ENCODE results near the gene MBNL2. TPM values are rescaled to one million over a fixed set of nuclear protein-coding genes. Genes with fewer than 3 reads are reported as not detected.

Gene MBNL2
- total and polyA plus RNA-seq, 4 donors, result 26.9 to 101 (median 48.4) TPM

GRCh38 chr13:97325738-97326137 is 103.6 kb downstream of the MBNL2 start:
- no peak overlapping the region for H3K27ac ChIP-seq (ENCODE audit: low read depth, low read length)
- H3K36me3 ChIP-seq (ENCODE audit: control insufficient read depth, insufficient read depth, low read length), result no peaks in the 10 kb centered on the region
- peaks cover 5% of the 10 kb centered on the region for H3K4me1 ChIP-seq (ENCODE audit: control insufficient read depth, insufficient read depth, low read length)
- no peak overlapping the region for H3K4me3 ChIP-seq (ENCODE audit: low read depth, low read length)
- no peak for DNase-seq (ENCODE audit: low read depth in 4 of 6, low spot score in 6 of 6)
- no peaks in the 10 kb centered on the region for H3K27me3 ChIP-seq (ENCODE audit: control insufficient read depth, insufficient read depth, low read length)
- no peaks in the 10 kb centered on the region for H3K9me3 ChIP-seq (ENCODE audit: control insufficient read depth, insufficient read depth, low read length)

GRCh38 chr13:97327086-97327485 is 105.0 kb downstream of the MBNL2 start:
- no peak overlapping the region for H3K4me3 ChIP-seq (ENCODE audit: low read depth, low read length)
- no peak overlapping the region for H3K27ac ChIP-seq (ENCODE audit: low read depth, low read length)
- WGBS (ENCODE audit: insufficient coverage), result 83% methylated on average over 1 of the region's 6 CpGs
- no peaks in the 10 kb centered on the region for H3K36me3 ChIP-seq (ENCODE audit: control insufficient read depth, insufficient read depth, low read length)
- no peaks in the 10 kb centered on the region for H3K9me3 ChIP-seq (ENCODE audit: control insufficient read depth, insufficient read depth, low read length)
- DNase-seq (ENCODE audit: low read depth in 4 of 6, low spot score in 6 of 6), result peak in 1 of 6 donors; percentile 49
- peaks cover 5% of the 10 kb centered on the region for H3K4me1 ChIP-seq (ENCODE audit: control insufficient read depth, insufficient read depth, low read length)
- H3K27me3 ChIP-seq (ENCODE audit: control insufficient read depth, insufficient read depth, low read length), result no peaks in the 10 kb centered on the region

- Histone ChIP-seq H3K4me1 (ENCODE audit: control insufficient read depth, insufficient read depth, low read length) (peaks cover 5% of the 10 kb centered on the region), H3K4me3 (ENCODE audit: low read depth, low read length) (no peak overlapping the region), H3K36me3 (ENCODE audit: control insufficient read depth, insufficient read depth, low read length) (no peaks in the 10 kb centered on the region), H3K9me3 (ENCODE audit: control insufficient read depth, insufficient read depth, low read length) (no peaks in the 10 kb centered on the region), H3K27ac (ENCODE audit: low read depth, low read length) (no peak overlapping the region), H3K27me3 (ENCODE audit: control insufficient read depth, insufficient read depth, low read length) (no peaks in the 10 kb centered on the region)
- DNase-seq (ENCODE audit: low read depth in 4 of 6, low spot score in 6 of 6), result no peak
- WGBS (ENCODE audit: insufficient coverage), result 71% methylated on average over 3 of the region's 4 CpGs
Measured at GRCh38 chr13:97327506-97328221, 105.5 kb downstream of the MBNL2 start.

GRCh38 chr13:97328222-97328790 is 106.2 kb downstream of the MBNL2 start:
- DNase-seq (ENCODE audit: low read depth in 4 of 6, low spot score in 6 of 6), result peak in 1 of 6 donors; percentile 27
- H3K4me1 ChIP-seq (ENCODE audit: control insufficient read depth, insufficient read depth, low read length), result peaks cover 5% of the 10 kb centered on the region
- no peaks in the 10 kb centered on the region for H3K36me3 ChIP-seq (ENCODE audit: control insufficient read depth, insufficient read depth, low read length)
- no peaks in the 10 kb centered on the region for H3K27me3 ChIP-seq (ENCODE audit: control insufficient read depth, insufficient read depth, low read length)
- no peaks in the 10 kb centered on the region for H3K9me3 ChIP-seq (ENCODE audit: control insufficient read depth, insufficient read depth, low read length)
- no peak overlapping the region for H3K4me3 ChIP-seq (ENCODE audit: low read depth, low read length)
- peak overlapping the region; percentile 41 for H3K27ac ChIP-seq (ENCODE audit: low read depth, low read length)
- WGBS (ENCODE audit: insufficient coverage), result 67% methylated on average over 9 of the region's 12 CpGs

GRCh38 chr13:97329331-97329730 is 107.2 kb downstream of the MBNL2 start:
- WGBS (ENCODE audit: insufficient coverage), result 71% methylated on average over 2 of the region's 4 CpGs
- no peaks in the 10 kb centered on the region for H3K36me3 ChIP-seq (ENCODE audit: control insufficient read depth, insufficient read depth, low read length)
- no peak overlapping the region for H3K27ac ChIP-seq (ENCODE audit: low read depth, low read length)
- no peak overlapping the region for H3K4me3 ChIP-seq (ENCODE audit: low read depth, low read length)
- DNase-seq (ENCODE audit: low read depth in 4 of 6, low spot score in 6 of 6), result no peak
- H3K9me3 ChIP-seq (ENCODE audit: control insufficient read depth, insufficient read depth, low read length), result no peaks in the 10 kb centered on the region
- H3K4me1 ChIP-seq (ENCODE audit: control insufficient read depth, insufficient read depth, low read length), result peaks cover 5% of the 10 kb centered on the region
- H3K27me3 ChIP-seq (ENCODE audit: control insufficient read depth, insufficient read depth, low read length), result no peaks in the 10 kb centered on the region

GRCh38 chr13:97330448-97330847 is 108.3 kb downstream of the MBNL2 start:
- DNase-seq (ENCODE audit: low read depth in 4 of 6, low spot score in 6 of 6), result no peak
- WGBS (ENCODE audit: insufficient coverage), result 92% methylated on average over 2 of the region's 2 CpGs
- no peaks in the 10 kb centered on the region for H3K9me3 ChIP-seq (ENCODE audit: control insufficient read depth, insufficient read depth, low read length)
- H3K27me3 ChIP-seq (ENCODE audit: control insufficient read depth, insufficient read depth, low read length), result no peaks in the 10 kb centered on the region
- H3K36me3 ChIP-seq (ENCODE audit: control insufficient read depth, insufficient read depth, low read length), result no peaks in the 10 kb centered on the region
- H3K27ac ChIP-seq (ENCODE audit: low read depth, low read length), result no peak overlapping the region
- H3K4me3 ChIP-seq (ENCODE audit: low read depth, low read length), result no peak overlapping the region
- peaks cover 5% of the 10 kb centered on the region for H3K4me1 ChIP-seq (ENCODE audit: control insufficient read depth, insufficient read depth, low read length)

- H3K4me1 ChIP-seq (ENCODE audit: control insufficient read depth, insufficient read depth, low read length), result peaks cover 5% of the 10 kb centered on the region
- no peaks in the 10 kb centered on the region for H3K36me3 ChIP-seq (ENCODE audit: control insufficient read depth, insufficient read depth, low read length)
- no peak overlapping the region for H3K27ac ChIP-seq (ENCODE audit: low read depth, low read length)
- WGBS (ENCODE audit: insufficient coverage), result 88% methylated on average over 3 of the region's 4 CpGs
- no peak for DNase-seq (ENCODE audit: low read depth in 4 of 6, low spot score in 6 of 6)
- no peaks in the 10 kb centered on the region for H3K27me3 ChIP-seq (ENCODE audit: control insufficient read depth, insufficient read depth, low read length)
- H3K9me3 ChIP-seq (ENCODE audit: control insufficient read depth, insufficient read depth, low read length), result no peaks in the 10 kb centered on the region
- no peak overlapping the region for H3K4me3 ChIP-seq (ENCODE audit: low read depth, low read length)
Measured at GRCh38 chr13:97332742-97333141, 110.6 kb downstream of the MBNL2 start.

GRCh38 chr13:97333983-97334382 is 111.8 kb downstream of the MBNL2 start:
- Histone ChIP-seq H3K9me3 (ENCODE audit: control insufficient read depth, insufficient read depth, low read length) (no peaks in the 10 kb centered on the region), H3K36me3 (ENCODE audit: control insufficient read depth, insufficient read depth, low read length) (no peaks in the 10 kb centered on the region), H3K4me3 (ENCODE audit: low read depth, low read length) (no peak overlapping the region), H3K4me1 (ENCODE audit: control insufficient read depth, insufficient read depth, low read length) (peaks cover 7% of the 10 kb centered on the region), H3K27me3 (ENCODE audit: control insufficient read depth, insufficient read depth, low read length) (no peaks in the 10 kb centered on the region), H3K27ac (ENCODE audit: low read depth, low read length) (no peak overlapping the region)
- WGBS (ENCODE audit: insufficient coverage), result no CpG with 5 or more reads among the region's 6 CpGs
- DNase-seq (ENCODE audit: low read depth in 4 of 6, low spot score in 6 of 6), result no peak

GRCh38 chr13:97334690-97335089 is 112.6 kb downstream of the MBNL2 start:
- H3K27ac ChIP-seq (ENCODE audit: low read depth, low read length), result no peak overlapping the region
- no peak for DNase-seq (ENCODE audit: low read depth in 4 of 6, low spot score in 6 of 6)

GRCh38 chr13:97335488-97336134 is 113.5 kb downstream of the MBNL2 start:
- no peak for DNase-seq (ENCODE audit: low read depth in 4 of 6, low spot score in 6 of 6)
- no peaks in the 10 kb centered on the region for H3K27me3 ChIP-seq (ENCODE audit: control insufficient read depth, insufficient read depth, low read length)
- no peak overlapping the region for H3K27ac ChIP-seq (ENCODE audit: low read depth, low read length)
- no peaks in the 10 kb centered on the region for H3K36me3 ChIP-seq (ENCODE audit: control insufficient read depth, insufficient read depth, low read length)
- H3K4me3 ChIP-seq (ENCODE audit: low read depth, low read length), result no peak overlapping the region
- peaks cover 12% of the 10 kb centered on the region for H3K4me1 ChIP-seq (ENCODE audit: control insufficient read depth, insufficient read depth, low read length)
- 62% methylated on average over 1 of the region's 6 CpGs for WGBS (ENCODE audit: insufficient coverage)
- H3K9me3 ChIP-seq (ENCODE audit: control insufficient read depth, insufficient read depth, low read length), result no peaks in the 10 kb centered on the region

More at GRCh38 chr13:97334690-97335089, 112.6 kb downstream of the MBNL2 start:
- H3K27me3 ChIP-seq (ENCODE audit: control insufficient read depth, insufficient read depth, low read length), result no peaks in the 10 kb centered on the region
- H3K4me3 ChIP-seq (ENCODE audit: low read depth, low read length), result no peak overlapping the region
- 88% methylated on average over 2 of the region's 3 CpGs for WGBS (ENCODE audit: insufficient coverage)
- H3K4me1 ChIP-seq (ENCODE audit: control insufficient read depth, insufficient read depth, low read length), result peaks cover 12% of the 10 kb centered on the region
- H3K9me3 ChIP-seq (ENCODE audit: control insufficient read depth, insufficient read depth, low read length), result no peaks in the 10 kb centered on the region
- no peaks in the 10 kb centered on the region for H3K36me3 ChIP-seq (ENCODE audit: control insufficient read depth, insufficient read depth, low read length)
